GM13977 (cell line): ENCODE data around the gene SERINC4.

Experiments used
- DNase-seq: peaks from one replicate; pipeline ENCODE4 v3.0.0; 2012; ENCODE audit warnings: low spot score
- CTCF ChIP-seq: IDR thresholded peaks from 2 replicates; pipeline ENCODE4 v1.5.1; 2012; ENCODE audit warnings: mild to moderate bottlenecking, control low read depth; ENCODE audit not compliant: insufficient read depth; ENCODE audit errors: extremely low read depth, missing control alignments
- in situ Hi-C: fragments of 300-500 bp; cut with MboI; formaldehyde crosslinking; loops from one replicate; pipeline ENCODE4 v1.12.0; 2022; ENCODE audit warnings: low sequenced_read_pairs, low pct_unique_long_range_greater_than_20kb, mixed read lengths, inconsistent platforms; ENCODE audit not compliant: unreplicated experiment

Gene SERINC4

GRCh38 chr15:43800286-43801141 lies 494 bp upstream of the SERINC4 start, which contains the start of gene HYPK:
HYPK (plus strand) TSS chr15:43800599; CDS start chr15:43800623, 24 bp downstream.
- TF ChIP-seq CTCF, result no peak

GRCh38 chr15:43799209-43799944 lies 643 bp downstream of the SERINC4 start:
- peak; percentile 19 for TF ChIP-seq CTCF
- in situ Hi-C loops, result no loop called here
- DNase-seq, result peak; percentile 23

More at GRCh38 chr15:43800286-43801141, 494 bp upstream of the SERINC4 start, which contains the start of gene HYPK:
- peak; percentile 80 for DNase-seq
- in situ Hi-C loops, result no loop called here

GRCh38 chr15:43796566-43796965 lies 3.5 kb downstream of the SERINC4 start:
- DNase-seq, result no peak
- in situ Hi-C loops, result no loop called here
- no peak for TF ChIP-seq CTCF

- no peak for DNase-seq
- in situ Hi-C loops, result no loop called here
- no peak for TF ChIP-seq CTCF
These were observed 4.0 kb downstream of the SERINC4 start for GRCh38 chr15:43795997-43796396.

DNA sequence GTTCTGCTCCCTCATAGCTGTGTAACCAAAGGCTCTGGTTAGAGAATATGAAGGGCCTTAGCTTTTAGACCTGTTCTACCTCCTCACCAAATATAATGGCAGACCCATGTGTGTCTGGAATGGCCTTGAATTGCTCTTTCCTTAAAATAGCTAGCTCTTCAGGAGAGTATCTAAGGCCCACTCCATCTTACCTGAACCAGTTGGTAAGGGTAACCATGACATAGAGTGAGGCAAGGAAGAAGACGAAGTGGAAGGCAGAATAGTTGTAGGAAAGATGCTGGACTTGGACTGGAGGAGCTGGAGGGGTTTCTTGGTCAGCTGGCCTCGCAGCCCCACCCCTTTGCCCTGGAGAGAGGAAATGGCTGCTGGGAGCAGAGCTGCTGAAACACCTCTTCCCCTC lies 4.8 kb downstream of the SERINC4 start:
- in situ Hi-C loops, result no loop called here
- DNase-seq, result no peak
- TF ChIP-seq CTCF, result no peak

GRCh38 chr15:43794269-43795037 lies 5.6 kb downstream of the SERINC4 start:
- in situ Hi-C loops, result no loop called here
- no peak for DNase-seq
- no peak for TF ChIP-seq CTCF
